ENCODE measurements around the gene BTG2.

BTG2 gene

GRCh38 chr1:203320591-203321272 is 15.4 kb downstream of the BTG2 start:
- peak; percentile 85 for DNase-seq

- DNase-seq, result no peak
Observed at GRCh38 chr1:203321273-203322052, 16.1 kb downstream of the BTG2 start.

- DNase-seq, result no peak
Observed at GRCh38 chr1:203322500-203323179, 17.3 kb downstream of the BTG2 start.

GRCh38 chr1:203323587-203323986 is 18.3 kb downstream of the BTG2 start:
- no peak for DNase-seq

GRCh38 chr1:203324105-203325025 is 19.0 kb downstream of the BTG2 start:
- DNase-seq, result peak; percentile 74

GRCh38 chr1:203325026-203325417 is 19.7 kb downstream of the BTG2 start:
- DNase-seq, result peak; percentile 74

GRCh38 chr1:203325418-203326091 is 20.2 kb downstream of the BTG2 start:
- no peak for DNase-seq

- DNase-seq, result peak; percentile 96
Observed at GRCh38 chr1:203326830-203327683, 21.7 kb downstream of the BTG2 start.

GRCh38 chr1:203327684-203328457 is 22.6 kb downstream of the BTG2 start:
- peak; percentile 86 for DNase-seq

- DNase-seq, result no peak
Observed at GRCh38 chr1:203328714-203329122, 23.4 kb downstream of the BTG2 start.

- DNase-seq, result no peak
Observed at GRCh38 chr1:203331224-203331623, 25.9 kb downstream of the BTG2 start.

- no peak for DNase-seq
Observed at GRCh38 chr1:203335503-203335902, 30.2 kb downstream of the BTG2 start.

- no peak for DNase-seq
Observed at GRCh38 chr1:203336097-203336496, 30.8 kb downstream of the BTG2 start.

GRCh38 chr1:203338335-203339036 is 33.2 kb downstream of the BTG2 start:
- DNase-seq, result peak; percentile 75

- peak; percentile 75 for DNase-seq
Observed at GRCh38 chr1:203340112-203340790, 34.9 kb downstream of the BTG2 start.

GRCh38 chr1:203342192-203342940 is 37.0 kb downstream of the BTG2 start:
- DNase-seq, result peak; percentile 52

- DNase-seq, result no peak
Observed at GRCh38 chr1:203343956-203344754, 38.8 kb downstream of the BTG2 start.
